Hematopoietic multipotent progenitor cell (in vitro differentiated cells): ENCODE results near the gene PADI1. TPM values are rescaled to one million over a fixed set of nuclear protein-coding genes. Genes with fewer than 3 reads are reported as not detected.

Experiments used
- DNase-seq, 3 donors: peaks; one replicate each; pipeline ENCODE4 v3.0.0-alpha.2; 2011 to 2015; ENCODE audit warnings: low read depth in 2 of 3, low spot score in 2 of 3
- total RNA-seq: library from RNA; depleted of rRNA; stranded (reverse); fragments of >200 nt; gene quantifications from one replicate; pipeline ENCODE4 v1.2.3, GENCODE V29; 2012

The PADI1 gene
- total RNA-seq, 1 donor = not detected

- DNase-seq = no peak
Measured at GRCh38 chr1:17196496-17197185, 8.3 kb upstream of the PADI1 start.

- no peak for DNase-seq
Measured at GRCh38 chr1:17197696-17198095, 7.2 kb upstream of the PADI1 start.

- DNase-seq = no peak
Measured at GRCh38 chr1:17198476-17199258, 6.3 kb upstream of the PADI1 start.

- DNase-seq = no peak
Measured at GRCh38 chr1:17199267-17200044, 5.5 kb upstream of the PADI1 start.

GRCh38 chr1:17200246-17200645 is 4.7 kb upstream of the PADI1 start:
- DNase-seq = no peak

- no peak for DNase-seq
Measured at GRCh38 chr1:17200756-17201155, 4.2 kb upstream of the PADI1 start.

GRCh38 chr1:17201201-17202021 is 3.5 kb upstream of the PADI1 start:
- no peak for DNase-seq

- no peak for DNase-seq
Measured at GRCh38 chr1:17205652-17206051, 724 bp downstream of the PADI1 start.

- DNase-seq = no peak
Measured at GRCh38 chr1:17206196-17206595, 1.3 kb downstream of the PADI1 start.

- DNase-seq = peak in 2 of 3 donors; percentile 55 to 73
Measured at GRCh38 chr1:17207046-17207445, 2.1 kb downstream of the PADI1 start.

GRCh38 chr1:17207540-17207939 is 2.6 kb downstream of the PADI1 start:
- DNase-seq = peak in 1 of 3 donors; percentile 28

- DNase-seq = peak in 2 of 3 donors; percentile 58 to 80
Measured at GRCh38 chr1:17207966-17208418, 3.1 kb downstream of the PADI1 start.

GRCh38 chr1:17208546-17208945 is 3.6 kb downstream of the PADI1 start:
- DNase-seq = no peak

- no peak for DNase-seq
Measured at GRCh38 chr1:17209430-17209829, 4.5 kb downstream of the PADI1 start.

GRCh38 chr1:17210176-17210575 is 5.2 kb downstream of the PADI1 start:
- DNase-seq = no peak

- no peak for DNase-seq
Measured at GRCh38 chr1:17211377-17211776, 6.4 kb downstream of the PADI1 start.

- no peak for DNase-seq
Measured at GRCh38 chr1:17212009-17212408, 7.1 kb downstream of the PADI1 start.

- peak; percentile 31 to 91 (median 73) for DNase-seq
Measured at GRCh38 chr1:17212487-17213121, 7.7 kb downstream of the PADI1 start.

- DNase-seq = peak in 1 of 3 donors; percentile 34
Measured at GRCh38 chr1:17213148-17213781, 8.3 kb downstream of the PADI1 start.
